Measurements from ENCODE around the gene FCHSD2.

GRCh38 chr11:73117071-73117470 is 25.0 kb downstream of the FCHSD2 start:
- TF ChIP-seq NR2C2 (CRISPR knock-in tag; IDR thresholded peaks at IDR 0.05; ENCODE audit: borderline replicate concordance), result no peak
- TF ChIP-seq, protein P1, sequence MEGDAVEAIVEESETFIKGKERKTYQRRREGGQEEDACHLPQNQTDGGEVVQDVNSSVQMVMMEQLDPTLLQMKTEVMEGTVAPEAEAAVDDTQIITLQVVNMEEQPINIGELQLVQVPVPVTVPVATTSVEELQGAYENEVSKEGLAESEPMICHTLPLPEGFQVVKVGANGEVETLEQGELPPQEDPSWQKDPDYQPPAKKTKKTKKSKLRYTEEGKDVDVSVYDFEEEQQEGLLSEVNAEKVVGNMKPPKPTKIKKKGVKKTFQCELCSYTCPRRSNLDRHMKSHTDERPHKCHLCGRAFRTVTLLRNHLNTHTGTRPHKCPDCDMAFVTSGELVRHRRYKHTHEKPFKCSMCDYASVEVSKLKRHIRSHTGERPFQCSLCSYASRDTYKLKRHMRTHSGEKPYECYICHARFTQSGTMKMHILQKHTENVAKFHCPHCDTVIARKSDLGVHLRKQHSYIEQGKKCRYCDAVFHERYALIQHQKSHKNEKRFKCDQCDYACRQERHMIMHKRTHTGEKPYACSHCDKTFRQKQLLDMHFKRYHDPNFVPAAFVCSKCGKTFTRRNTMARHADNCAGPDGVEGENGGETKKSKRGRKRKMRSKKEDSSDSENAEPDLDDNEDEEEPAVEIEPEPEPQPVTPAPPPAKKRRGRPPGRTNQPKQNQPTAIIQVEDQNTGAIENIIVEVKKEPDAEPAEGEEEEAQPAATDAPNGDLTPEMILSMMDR (CRISPR knock-in tag; IDR thresholded peaks at IDR 0.05), result no peak
- no peak for TF ChIP-seq JUNB (CRISPR knock-in tag; IDR thresholded peaks at IDR 0.05; ENCODE audit: borderline replicate concordance)
- no peak for TF ChIP-seq RNF2 (conservative IDR thresholded peaks at IDR 0.05; ENCODE audit: low read depth)
- no peak for TF ChIP-seq ZNF441 (CRISPR knock-in tag; IDR thresholded peaks at IDR 0.05; ENCODE audit: borderline replicate concordance)
- no peak for TF ChIP-seq RAD21 (CRISPR knock-in tag; IDR thresholded peaks at IDR 0.05)
- no peak for TF ChIP-seq ARHGAP35 (CRISPR knock-in tag; IDR thresholded peaks at IDR 0.05; ENCODE audit: borderline replicate concordance)
